RWPE1 (cell line): ENCODE data around the gene SUOX.

ENCODE experiments used
- CTCF ChIA-PET: fragments of 350-600 bp; sonication (Branson Sonifier 250); formaldehyde crosslinking; extraction: SDS; loops from one replicate; lab custom pipeline; 2021; lab: Yijun Ruan, JAX
- POLR2A ChIA-PET: fragments of 400-600 bp; formaldehyde crosslinking; extraction: SDS; loops from one replicate; lab custom pipeline; 2020; ENCODE audit warnings: antibody characterized with exemption; ENCODE audit not compliant: low non-redundant PET; lab: Yijun Ruan, JAX
- DNase-seq: peaks from one replicate; pipeline ENCODE4 v3.0.0; 2012; ENCODE audit warnings: low spot score
- H3K27ac ChIP-seq: fragments of 450-650 bp; 2 replicates; pipeline ENCODE4 v1.5.1; 2017
- TF ChIP-seq, protein P1 (sequence below): fragments of 450-650 bp; conservative IDR thresholded peaks from 2 replicates; pipeline ENCODE4 v1.5.1; 2017; ENCODE audit warnings: low read depth, mild to moderate bottlenecking

SUOX gene

DNA sequence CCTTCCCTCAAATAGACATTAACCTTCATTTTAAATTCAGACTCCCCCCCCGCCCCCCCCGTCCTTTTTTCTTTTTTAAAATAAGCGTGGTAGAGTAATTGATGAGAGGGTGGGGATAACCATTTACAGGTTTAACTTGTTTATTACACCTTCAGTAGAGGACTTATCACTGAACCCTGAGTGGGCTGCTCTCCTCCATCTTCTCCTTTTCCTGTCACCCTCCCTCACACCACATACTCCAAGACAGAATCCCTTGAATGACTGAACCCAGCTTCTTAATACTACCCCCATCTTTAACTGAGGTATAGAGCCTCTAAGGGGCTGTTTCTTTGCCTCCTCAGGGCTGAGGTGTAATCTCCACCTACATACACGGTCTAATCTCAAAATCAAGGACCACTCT lies 20.1 kb downstream of the SUOX start:
- H3K27ac ChIP-seq: no peak overlapping the region
- ChIA-PET POLR2A (interaction anchor here (0.5 kb wide), 1 partner anchor 82 kb away, joined by 3 read pairs; no protein-coding TSS in a partner anchor), CTCF (no interaction called here)
- TF ChIP-seq, protein P1, sequence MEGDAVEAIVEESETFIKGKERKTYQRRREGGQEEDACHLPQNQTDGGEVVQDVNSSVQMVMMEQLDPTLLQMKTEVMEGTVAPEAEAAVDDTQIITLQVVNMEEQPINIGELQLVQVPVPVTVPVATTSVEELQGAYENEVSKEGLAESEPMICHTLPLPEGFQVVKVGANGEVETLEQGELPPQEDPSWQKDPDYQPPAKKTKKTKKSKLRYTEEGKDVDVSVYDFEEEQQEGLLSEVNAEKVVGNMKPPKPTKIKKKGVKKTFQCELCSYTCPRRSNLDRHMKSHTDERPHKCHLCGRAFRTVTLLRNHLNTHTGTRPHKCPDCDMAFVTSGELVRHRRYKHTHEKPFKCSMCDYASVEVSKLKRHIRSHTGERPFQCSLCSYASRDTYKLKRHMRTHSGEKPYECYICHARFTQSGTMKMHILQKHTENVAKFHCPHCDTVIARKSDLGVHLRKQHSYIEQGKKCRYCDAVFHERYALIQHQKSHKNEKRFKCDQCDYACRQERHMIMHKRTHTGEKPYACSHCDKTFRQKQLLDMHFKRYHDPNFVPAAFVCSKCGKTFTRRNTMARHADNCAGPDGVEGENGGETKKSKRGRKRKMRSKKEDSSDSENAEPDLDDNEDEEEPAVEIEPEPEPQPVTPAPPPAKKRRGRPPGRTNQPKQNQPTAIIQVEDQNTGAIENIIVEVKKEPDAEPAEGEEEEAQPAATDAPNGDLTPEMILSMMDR: no peak
- no peak for DNase-seq

DNA sequence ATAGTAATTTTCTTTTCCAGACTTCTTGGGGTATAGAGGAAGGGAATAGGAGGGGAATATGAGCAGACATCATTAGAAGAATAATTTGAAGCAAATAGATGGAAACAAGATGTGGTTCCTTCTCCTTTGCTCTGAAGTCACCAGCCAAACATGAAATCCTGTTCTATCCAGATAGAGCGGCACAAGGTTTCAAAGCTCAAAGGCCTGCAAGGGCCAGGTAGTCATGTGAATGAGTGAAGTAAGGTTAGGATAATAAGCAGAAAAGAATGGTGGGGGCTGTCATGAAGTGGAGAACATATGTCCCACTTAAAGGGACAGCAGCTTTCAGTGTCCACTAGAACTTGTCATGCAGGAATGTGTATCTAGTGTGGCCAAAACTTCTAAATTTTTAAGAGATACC lies 21.3 kb downstream of the SUOX start:
- CTCF ChIA-PET: no interaction called here
- POLR2A ChIA-PET: no interaction called here
- TF ChIP-seq, protein P1: no peak
- no peak overlapping the region for H3K27ac ChIP-seq
- DNase-seq: no peak

DNA sequence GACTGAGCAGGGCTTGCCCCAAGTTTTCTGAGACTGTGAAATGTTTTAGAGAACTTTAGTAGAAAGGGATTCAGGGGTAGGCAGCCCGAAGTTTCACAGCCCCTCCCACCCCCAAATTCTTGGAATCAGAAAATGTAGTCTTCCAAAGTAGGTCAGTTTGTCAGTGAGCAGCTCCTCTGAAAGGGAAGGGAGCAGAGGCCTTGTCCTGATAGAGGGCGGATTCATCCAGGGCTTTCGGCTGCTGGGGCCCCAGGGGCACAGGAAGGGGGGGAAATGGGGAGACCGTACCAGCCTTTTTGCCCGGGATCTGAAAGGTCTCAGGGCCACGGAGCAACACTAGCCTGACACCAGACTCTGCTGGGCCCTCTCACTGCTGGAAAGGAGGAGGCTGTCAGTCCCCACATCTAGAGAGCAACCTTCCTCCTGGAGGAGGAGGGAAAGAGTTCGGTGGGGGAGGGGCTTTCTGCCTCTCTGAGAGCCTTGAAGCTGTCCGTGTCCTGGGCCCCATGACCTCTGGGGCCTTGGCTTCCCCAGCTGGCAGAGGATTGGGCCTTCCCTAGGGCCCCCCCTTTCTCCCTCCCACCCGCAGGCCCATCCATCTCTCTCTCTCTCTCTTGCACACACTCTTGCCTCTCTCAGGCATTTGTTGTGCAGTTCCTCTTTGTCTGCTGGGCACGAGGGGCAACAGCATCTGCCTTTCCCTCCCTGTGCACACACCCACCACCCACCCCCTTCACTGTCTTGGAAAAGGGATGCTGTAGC lies 23.5 kb downstream of the SUOX start, which contains the start of gene IKZF4:
Gene IKZF4, plus strand, starts transcription at position 621 of the 762 bp plus-strand sequence. CDS start 451 bp downstream, outside the sequence.
- TF ChIP-seq, protein P1: no peak
- no peak within 1 kb of the TSS; the same call in 1 of the 2 replicates for H3K27ac ChIP-seq
- no peak for DNase-seq
- ChIA-PET POLR2A (no interaction called here), CTCF (interaction anchor here (0.6 kb wide), 1 partner anchor 9 kb away, joined by 4 read pairs; no protein-coding TSS in a partner anchor)

DNA sequence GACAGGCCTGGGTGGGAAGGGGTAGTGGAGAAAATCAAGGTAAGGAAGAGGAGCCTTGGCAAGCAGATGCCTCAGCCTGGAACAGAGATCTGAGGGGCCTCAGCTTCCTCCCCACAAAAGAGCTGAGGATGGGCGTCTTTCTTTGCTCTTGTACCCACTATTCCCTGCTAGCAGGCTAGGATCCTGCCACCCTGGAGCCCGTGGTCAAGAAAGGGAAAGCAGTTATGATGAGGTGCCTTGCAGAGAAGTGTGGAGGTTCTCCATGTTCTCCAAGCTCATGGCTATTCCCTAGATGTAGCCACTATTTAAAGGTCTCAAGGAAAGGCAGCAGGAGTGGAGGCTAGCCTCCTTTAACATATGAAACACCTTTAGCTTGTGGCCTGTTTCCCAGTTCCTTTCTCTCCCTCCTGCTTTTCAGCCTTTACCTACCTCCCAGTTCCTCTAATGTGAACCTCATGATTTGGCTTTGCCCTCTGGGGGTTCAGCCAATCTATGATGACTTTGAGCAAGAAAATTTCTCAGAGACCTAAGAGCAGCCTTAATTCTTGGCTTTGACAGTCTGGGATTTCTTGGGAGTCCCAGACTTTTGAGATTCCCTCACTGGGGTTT lies 24.9 kb downstream of the SUOX start:
- H3K27ac ChIP-seq: no peak overlapping the region
- DNase-seq: no peak
- ChIA-PET CTCF (no interaction called here), POLR2A (no interaction called here)
- TF ChIP-seq, protein P1: no peak

DNA sequence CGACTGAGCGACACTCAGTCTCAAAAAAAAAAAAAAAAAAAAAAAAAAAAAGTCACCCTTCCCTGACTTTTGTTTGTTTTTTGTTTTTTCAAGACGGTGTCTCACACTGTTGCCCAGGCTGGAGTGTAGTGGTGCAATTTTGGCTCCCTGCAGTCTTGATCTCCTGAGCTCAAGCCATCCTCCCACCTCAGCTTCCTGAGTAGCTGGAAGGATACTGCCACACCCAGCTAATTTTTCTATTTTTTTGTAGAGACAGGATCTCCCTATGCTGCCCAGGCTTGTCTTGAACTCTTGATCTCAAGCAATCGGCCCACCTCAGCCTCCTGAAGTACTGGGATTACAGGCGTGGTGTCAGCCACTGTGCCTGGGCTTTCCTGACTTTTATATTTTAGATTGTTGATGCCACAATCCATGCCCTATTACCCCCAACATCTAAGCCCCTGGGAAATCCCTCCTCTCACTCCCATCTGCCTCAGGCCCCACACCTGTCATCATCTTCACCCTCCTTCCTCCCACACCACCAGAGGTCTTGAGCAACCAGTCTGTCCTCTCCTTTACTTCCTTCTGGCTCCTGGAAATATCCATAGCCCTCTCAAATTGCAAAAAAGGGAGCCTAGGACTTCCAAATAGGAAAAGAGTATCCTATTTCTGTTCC lies 31.6 kb downstream of the SUOX start:
- TF ChIP-seq, protein P1: no peak
- ChIA-PET CTCF (interaction anchor here (0.8 to 1.3 kb wide), 4 partner anchors 13 to 36 kb away, joined by 3 to 5 read pairs (median 4); no protein-coding TSS in a partner anchor), POLR2A (interaction anchor here (0.7 kb wide), 1 partner anchor 33 kb away, joined by 3 read pairs; no protein-coding TSS in a partner anchor)
- DNase-seq: no peak
- peak overlapping the region; percentile 69 for H3K27ac ChIP-seq

GRCh38 chr12:56029166-56029519 lies 32.1 kb downstream of the SUOX start:
- ChIA-PET CTCF (interaction anchor here (0.8 to 1.3 kb wide), 5 partner anchors 9 to 36 kb away, joined by 3 to 5 read pairs (median 4); no protein-coding TSS in a partner anchor), POLR2A (interaction anchor here (0.7 kb wide), 1 partner anchor 33 kb away, joined by 3 read pairs; no protein-coding TSS in a partner anchor)
- H3K27ac ChIP-seq: peak overlapping the region; percentile 69
- DNase-seq: no peak
- TF ChIP-seq, protein P1: no peak
